ENCODE measurements around the gene CACFD1. TPM values are rescaled to one million over a fixed set of nuclear protein-coding genes. Genes with fewer than 3 reads are reported as not detected.

The CACFD1 gene
- total and polyA plus RNA-seq, 2 experiments from 2014 or later = 5.8 to 18.2 TPM

DNA sequence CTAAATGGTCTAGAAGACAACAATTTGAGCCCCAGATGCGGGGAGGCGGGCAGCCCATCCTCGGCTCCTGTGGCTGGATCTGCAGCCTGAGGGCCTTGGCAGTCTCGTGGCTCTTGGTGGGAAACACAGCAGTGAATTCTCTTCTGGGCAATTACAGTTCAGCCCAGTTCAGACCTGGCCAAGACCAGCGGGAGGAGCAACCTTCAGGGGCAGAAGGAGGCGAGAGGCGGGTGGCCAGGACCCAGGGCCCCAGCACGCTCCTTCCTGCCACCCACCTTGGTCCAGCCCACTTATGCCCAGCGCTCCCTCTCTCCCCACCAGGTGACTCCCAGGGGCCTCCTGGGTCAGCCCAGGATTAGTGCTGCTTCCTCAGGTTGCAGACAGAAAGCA, 57.2 kb downstream of the CACFD1 start (continued):
- TF ChIP-seq, protein P1, sequence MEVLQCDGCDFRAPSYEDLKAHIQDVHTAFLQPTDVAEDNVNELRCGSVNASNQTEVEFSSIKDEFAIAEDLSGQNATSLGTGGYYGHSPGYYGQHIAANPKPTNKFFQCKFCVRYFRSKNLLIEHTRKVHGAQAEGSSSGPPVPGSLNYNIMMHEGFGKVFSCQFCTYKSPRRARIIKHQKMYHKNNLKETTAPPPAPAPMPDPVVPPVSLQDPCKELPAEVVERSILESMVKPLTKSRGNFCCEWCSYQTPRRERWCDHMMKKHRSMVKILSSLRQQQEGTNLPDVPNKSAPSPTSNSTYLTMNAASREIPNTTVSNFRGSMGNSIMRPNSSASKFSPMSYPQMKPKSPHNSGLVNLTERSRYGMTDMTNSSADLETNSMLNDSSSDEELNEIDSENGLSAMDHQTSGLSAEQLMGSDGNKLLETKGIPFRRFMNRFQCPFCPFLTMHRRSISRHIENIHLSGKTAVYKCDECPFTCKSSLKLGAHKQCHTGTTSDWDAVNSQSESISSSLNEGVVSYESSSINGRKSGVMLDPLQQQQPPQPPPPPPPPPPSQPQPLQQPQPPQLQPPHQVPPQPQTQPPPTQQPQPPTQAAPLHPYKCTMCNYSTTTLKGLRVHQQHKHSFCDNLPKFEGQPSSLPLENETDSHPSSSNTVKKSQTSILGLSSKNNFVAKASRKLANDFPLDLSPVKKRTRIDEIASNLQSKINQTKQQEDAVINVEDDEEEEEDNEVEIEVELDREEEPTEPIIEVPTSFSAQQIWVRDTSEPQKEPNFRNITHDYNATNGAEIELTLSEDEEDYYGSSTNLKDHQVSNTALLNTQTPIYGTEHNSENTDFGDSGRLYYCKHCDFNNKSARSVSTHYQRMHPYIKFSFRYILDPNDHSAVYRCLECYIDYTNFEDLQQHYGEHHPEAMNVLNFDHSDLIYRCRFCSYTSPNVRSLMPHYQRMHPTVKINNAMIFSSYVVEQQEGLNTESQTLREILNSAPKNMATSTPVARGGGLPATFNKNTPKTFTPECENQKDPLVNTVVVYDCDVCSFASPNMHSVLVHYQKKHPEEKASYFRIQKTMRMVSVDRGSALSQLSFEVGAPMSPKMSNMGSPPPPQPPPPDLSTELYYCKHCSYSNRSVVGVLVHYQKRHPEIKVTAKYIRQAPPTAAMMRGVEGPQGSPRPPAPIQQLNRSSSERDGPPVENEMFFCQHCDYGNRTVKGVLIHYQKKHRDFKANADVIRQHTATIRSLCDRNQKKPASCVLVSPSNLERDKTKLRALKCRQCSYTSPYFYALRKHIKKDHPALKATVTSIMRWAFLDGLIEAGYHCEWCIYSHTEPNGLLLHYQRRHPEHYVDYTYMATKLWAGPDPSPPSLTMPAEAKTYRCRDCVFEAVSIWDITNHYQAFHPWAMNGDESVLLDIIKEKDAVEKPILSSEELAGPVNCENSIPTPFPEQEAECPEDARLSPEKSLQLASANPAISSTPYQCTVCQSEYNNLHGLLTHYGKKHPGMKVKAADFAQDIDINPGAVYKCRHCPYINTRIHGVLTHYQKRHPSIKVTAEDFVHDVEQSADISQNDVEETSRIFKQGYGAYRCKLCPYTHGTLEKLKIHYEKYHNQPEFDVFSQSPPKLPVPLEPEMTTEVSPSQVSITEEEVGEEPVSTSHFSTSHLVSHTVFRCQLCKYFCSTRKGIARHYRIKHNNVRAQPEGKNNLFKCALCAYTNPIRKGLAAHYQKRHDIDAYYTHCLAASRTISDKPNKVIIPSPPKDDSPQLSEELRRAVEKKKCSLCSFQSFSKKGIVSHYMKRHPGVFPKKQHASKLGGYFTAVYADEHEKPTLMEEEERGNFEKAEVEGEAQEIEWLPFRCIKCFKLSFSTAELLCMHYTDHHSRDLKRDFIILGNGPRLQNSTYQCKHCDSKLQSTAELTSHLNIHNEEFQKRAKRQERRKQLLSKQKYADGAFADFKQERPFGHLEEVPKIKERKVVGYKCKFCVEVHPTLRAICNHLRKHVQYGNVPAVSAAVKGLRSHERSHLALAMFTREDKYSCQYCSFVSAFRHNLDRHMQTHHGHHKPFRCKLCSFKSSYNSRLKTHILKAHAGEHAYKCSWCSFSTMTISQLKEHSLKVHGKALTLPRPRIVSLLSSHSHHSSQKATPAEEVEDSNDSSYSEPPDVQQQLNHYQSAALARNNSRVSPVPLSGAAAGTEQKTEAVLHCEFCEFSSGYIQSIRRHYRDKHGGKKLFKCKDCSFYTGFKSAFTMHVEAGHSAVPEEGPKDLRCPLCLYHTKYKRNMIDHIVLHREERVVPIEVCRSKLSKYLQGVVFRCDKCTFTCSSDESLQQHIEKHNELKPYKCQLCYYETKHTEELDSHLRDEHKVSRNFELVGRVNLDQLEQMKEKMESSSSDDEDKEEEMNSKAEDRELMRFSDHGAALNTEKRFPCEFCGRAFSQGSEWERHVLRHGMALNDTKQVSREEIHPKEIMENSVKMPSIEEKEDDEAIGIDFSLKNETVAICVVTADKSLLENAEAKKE (CRISPR knock-in tag; IDR thresholded peaks at IDR 0.05) = no peak
- TF ChIP-seq JUNB (IDR thresholded peaks at IDR 0.05; ENCODE audit: unreplicated experiment) = no peak
- TF ChIP-seq ZNF114 (CRISPR knock-in tag; IDR thresholded peaks at IDR 0.05) = no peak
- no peak for TF ChIP-seq EZH2 (IDR thresholded peaks at IDR 0.05; ENCODE audit: low read depth, unreplicated experiment)
- TF ChIP-seq ZNF331 (CRISPR knock-in tag; IDR thresholded peaks at IDR 0.05; ENCODE audit: low read depth) = no peak
- TF ChIP-seq CREB1 (CRISPR knock-in tag; IDR thresholded peaks at IDR 0.05; ENCODE audit: low read depth) = no peak
- no peak for TF ChIP-seq EZH2phosphoT487 (IDR thresholded peaks at IDR 0.05; ENCODE audit: unreplicated experiment)
- TF ChIP-seq, protein P2, sequence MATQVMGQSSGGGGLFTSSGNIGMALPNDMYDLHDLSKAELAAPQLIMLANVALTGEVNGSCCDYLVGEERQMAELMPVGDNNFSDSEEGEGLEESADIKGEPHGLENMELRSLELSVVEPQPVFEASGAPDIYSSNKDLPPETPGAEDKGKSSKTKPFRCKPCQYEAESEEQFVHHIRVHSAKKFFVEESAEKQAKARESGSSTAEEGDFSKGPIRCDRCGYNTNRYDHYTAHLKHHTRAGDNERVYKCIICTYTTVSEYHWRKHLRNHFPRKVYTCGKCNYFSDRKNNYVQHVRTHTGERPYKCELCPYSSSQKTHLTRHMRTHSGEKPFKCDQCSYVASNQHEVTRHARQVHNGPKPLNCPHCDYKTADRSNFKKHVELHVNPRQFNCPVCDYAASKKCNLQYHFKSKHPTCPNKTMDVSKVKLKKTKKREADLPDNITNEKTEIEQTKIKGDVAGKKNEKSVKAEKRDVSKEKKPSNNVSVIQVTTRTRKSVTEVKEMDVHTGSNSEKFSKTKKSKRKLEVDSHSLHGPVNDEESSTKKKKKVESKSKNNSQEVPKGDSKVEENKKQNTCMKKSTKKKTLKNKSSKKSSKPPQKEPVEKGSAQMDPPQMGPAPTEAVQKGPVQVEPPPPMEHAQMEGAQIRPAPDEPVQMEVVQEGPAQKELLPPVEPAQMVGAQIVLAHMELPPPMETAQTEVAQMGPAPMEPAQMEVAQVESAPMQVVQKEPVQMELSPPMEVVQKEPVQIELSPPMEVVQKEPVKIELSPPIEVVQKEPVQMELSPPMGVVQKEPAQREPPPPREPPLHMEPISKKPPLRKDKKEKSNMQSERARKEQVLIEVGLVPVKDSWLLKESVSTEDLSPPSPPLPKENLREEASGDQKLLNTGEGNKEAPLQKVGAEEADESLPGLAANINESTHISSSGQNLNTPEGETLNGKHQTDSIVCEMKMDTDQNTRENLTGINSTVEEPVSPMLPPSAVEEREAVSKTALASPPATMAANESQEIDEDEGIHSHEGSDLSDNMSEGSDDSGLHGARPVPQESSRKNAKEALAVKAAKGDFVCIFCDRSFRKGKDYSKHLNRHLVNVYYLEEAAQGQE (IDR thresholded peaks at IDR 0.05; ENCODE audit: unreplicated experiment) = no peak
- TF ChIP-seq, protein P3, sequence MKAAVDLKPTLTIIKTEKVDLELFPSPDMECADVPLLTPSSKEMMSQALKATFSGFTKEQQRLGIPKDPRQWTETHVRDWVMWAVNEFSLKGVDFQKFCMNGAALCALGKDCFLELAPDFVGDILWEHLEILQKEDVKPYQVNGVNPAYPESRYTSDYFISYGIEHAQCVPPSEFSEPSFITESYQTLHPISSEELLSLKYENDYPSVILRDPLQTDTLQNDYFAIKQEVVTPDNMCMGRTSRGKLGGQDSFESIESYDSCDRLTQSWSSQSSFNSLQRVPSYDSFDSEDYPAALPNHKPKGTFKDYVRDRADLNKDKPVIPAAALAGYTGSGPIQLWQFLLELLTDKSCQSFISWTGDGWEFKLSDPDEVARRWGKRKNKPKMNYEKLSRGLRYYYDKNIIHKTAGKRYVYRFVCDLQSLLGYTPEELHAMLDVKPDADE (IDR thresholded peaks at IDR 0.05) = no peak
- no peak for TF ChIP-seq POLR2AphosphoS5 (IDR thresholded peaks at IDR 0.05; ENCODE audit: low read depth)
- no peak for TF ChIP-seq NANOG (IDR thresholded peaks at IDR 0.05; ENCODE audit: borderline replicate concordance)
- TF ChIP-seq STAT1 (IDR thresholded peaks at IDR 0.05; ENCODE audit: unreplicated experiment) = no peak

Measured in GM23338 (cell line).